ENCODE measurements around the gene DAPK3.

DNA sequence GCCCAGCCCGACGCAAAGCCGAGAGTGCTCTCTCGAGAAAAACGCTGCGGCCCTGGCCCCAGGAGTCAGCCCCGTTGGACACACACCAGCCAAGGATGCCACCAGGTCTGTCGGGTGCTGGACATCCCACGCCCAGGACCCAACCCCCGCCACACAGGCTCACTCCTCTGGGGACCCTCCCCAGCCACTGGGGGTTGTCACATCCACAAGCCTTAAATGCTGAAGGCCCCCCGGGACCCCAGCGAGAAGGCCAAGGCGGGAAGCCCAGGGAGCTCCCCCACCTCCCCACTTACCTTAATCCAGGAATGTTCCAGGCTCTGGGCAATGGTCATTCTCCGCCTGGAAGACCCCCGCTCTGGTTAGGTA is 11.2 kb downstream of the DAPK3 start:
- TF ChIP-seq, protein P1, sequence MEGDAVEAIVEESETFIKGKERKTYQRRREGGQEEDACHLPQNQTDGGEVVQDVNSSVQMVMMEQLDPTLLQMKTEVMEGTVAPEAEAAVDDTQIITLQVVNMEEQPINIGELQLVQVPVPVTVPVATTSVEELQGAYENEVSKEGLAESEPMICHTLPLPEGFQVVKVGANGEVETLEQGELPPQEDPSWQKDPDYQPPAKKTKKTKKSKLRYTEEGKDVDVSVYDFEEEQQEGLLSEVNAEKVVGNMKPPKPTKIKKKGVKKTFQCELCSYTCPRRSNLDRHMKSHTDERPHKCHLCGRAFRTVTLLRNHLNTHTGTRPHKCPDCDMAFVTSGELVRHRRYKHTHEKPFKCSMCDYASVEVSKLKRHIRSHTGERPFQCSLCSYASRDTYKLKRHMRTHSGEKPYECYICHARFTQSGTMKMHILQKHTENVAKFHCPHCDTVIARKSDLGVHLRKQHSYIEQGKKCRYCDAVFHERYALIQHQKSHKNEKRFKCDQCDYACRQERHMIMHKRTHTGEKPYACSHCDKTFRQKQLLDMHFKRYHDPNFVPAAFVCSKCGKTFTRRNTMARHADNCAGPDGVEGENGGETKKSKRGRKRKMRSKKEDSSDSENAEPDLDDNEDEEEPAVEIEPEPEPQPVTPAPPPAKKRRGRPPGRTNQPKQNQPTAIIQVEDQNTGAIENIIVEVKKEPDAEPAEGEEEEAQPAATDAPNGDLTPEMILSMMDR (tag by site-specific recombination; IDR thresholded peaks at IDR 0.05), result no peak
- TF ChIP-seq ZNF140 (tag by site-specific recombination; IDR thresholded peaks at IDR 0.05) (no peak), ZNF423 (tag by site-specific recombination; IDR thresholded peaks at IDR 0.05) (no peak), SETDB1 (IDR thresholded peaks at IDR 0.05; ENCODE audit: insufficient read length, low read length) (no peak), MEIS1 (CRISPR knock-in tag; IDR thresholded peaks at IDR 0.05; ENCODE audit: borderline replicate concordance) (no peak)
